Measurements from ENCODE around the gene NELFB.

The NELFB gene

GRCh38 chr9:137303893-137304382 is 48.8 kb downstream of the NELFB start:
- Histone ChIP-seq H3K36me3 (ENCODE audit: control insufficient read depth, low read depth, low read length) (no peaks in the 10 kb centered on the region), H3K4me3 (ENCODE audit: low read length) (no peak overlapping the region), H3K9me3 (ENCODE audit: control insufficient read depth, low read depth, low read length) (no peaks in the 10 kb centered on the region), H3K9ac (ENCODE audit: low read length) (no peak overlapping the region), H3K4me1 (ENCODE audit: control insufficient read depth, low read depth, low read length) (peaks cover 27% of the 10 kb centered on the region), H3K27ac (ENCODE audit: low read length) (no peak overlapping the region), H3K27me3 (ENCODE audit: control insufficient read depth, insufficient read depth, low read length) (peaks cover 17% of the 10 kb centered on the region)

- no peaks in the 10 kb centered on the region for H3K9me3 ChIP-seq (ENCODE audit: control insufficient read depth, low read depth, low read length)
- H3K9ac ChIP-seq (ENCODE audit: low read length), result no peak overlapping the region
- peaks cover 23% of the 10 kb centered on the region for H3K4me1 ChIP-seq (ENCODE audit: control insufficient read depth, low read depth, low read length)
- H3K27me3 ChIP-seq (ENCODE audit: control insufficient read depth, insufficient read depth, low read length), result peaks cover 16% of the 10 kb centered on the region
- H3K27ac ChIP-seq (ENCODE audit: low read length), result no peak overlapping the region
- H3K36me3 ChIP-seq (ENCODE audit: control insufficient read depth, low read depth, low read length), result no peaks in the 10 kb centered on the region
- H3K4me3 ChIP-seq (ENCODE audit: low read length), result no peak overlapping the region
These were observed 49.4 kb downstream of the NELFB start for GRCh38 chr9:137304383-137305059.

- Histone ChIP-seq H3K36me3 (ENCODE audit: control insufficient read depth, low read depth, low read length) (no peaks in the 10 kb centered on the region), H3K27me3 (ENCODE audit: control insufficient read depth, insufficient read depth, low read length) (peaks cover 16% of the 10 kb centered on the region), H3K9ac (ENCODE audit: low read length) (no peak overlapping the region), H3K4me3 (ENCODE audit: low read length) (no peak overlapping the region), H3K4me1 (ENCODE audit: control insufficient read depth, low read depth, low read length) (peaks cover 20% of the 10 kb centered on the region), H3K9me3 (ENCODE audit: control insufficient read depth, low read depth, low read length) (no peaks in the 10 kb centered on the region), H3K27ac (ENCODE audit: low read length) (no peak overlapping the region)
These were observed 50.1 kb downstream of the NELFB start for GRCh38 chr9:137305060-137305797.

- Histone ChIP-seq H3K9ac (ENCODE audit: low read length) (no peak overlapping the region), H3K9me3 (ENCODE audit: control insufficient read depth, low read depth, low read length) (no peaks in the 10 kb centered on the region), H3K4me3 (ENCODE audit: low read length) (no peak overlapping the region), H3K27me3 (ENCODE audit: control insufficient read depth, insufficient read depth, low read length) (peaks cover 16% of the 10 kb centered on the region), H3K4me1 (ENCODE audit: control insufficient read depth, low read depth, low read length) (peaks cover 20% of the 10 kb centered on the region), H3K36me3 (ENCODE audit: control insufficient read depth, low read depth, low read length) (no peaks in the 10 kb centered on the region), H3K27ac (ENCODE audit: low read length) (no peak overlapping the region)
These were observed 50.6 kb downstream of the NELFB start for GRCh38 chr9:137305798-137306065.

GRCh38 chr9:137306066-137306849 is 51.1 kb downstream of the NELFB start:
- no peak overlapping the region for H3K27ac ChIP-seq (ENCODE audit: low read length)
- H3K9me3 ChIP-seq (ENCODE audit: control insufficient read depth, low read depth, low read length), result no peaks in the 10 kb centered on the region
- H3K4me1 ChIP-seq (ENCODE audit: control insufficient read depth, low read depth, low read length), result peaks cover 20% of the 10 kb centered on the region
- no peaks in the 10 kb centered on the region for H3K36me3 ChIP-seq (ENCODE audit: control insufficient read depth, low read depth, low read length)
- H3K27me3 ChIP-seq (ENCODE audit: control insufficient read depth, insufficient read depth, low read length), result peaks cover 16% of the 10 kb centered on the region
- H3K4me3 ChIP-seq (ENCODE audit: low read length), result no peak overlapping the region
- no peak overlapping the region for H3K9ac ChIP-seq (ENCODE audit: low read length)

- Histone ChIP-seq H3K27me3 (ENCODE audit: control insufficient read depth, insufficient read depth, low read length) (peaks cover 16% of the 10 kb centered on the region), H3K4me1 (ENCODE audit: control insufficient read depth, low read depth, low read length) (peaks cover 20% of the 10 kb centered on the region), H3K4me3 (ENCODE audit: low read length) (no peak overlapping the region), H3K9ac (ENCODE audit: low read length) (no peak overlapping the region), H3K36me3 (ENCODE audit: control insufficient read depth, low read depth, low read length) (no peaks in the 10 kb centered on the region), H3K9me3 (ENCODE audit: control insufficient read depth, low read depth, low read length) (no peaks in the 10 kb centered on the region), H3K27ac (ENCODE audit: low read length) (no peak overlapping the region)
These were observed 51.7 kb downstream of the NELFB start for GRCh38 chr9:137306850-137307254.

- Histone ChIP-seq H3K4me3 (ENCODE audit: low read length) (no peak overlapping the region), H3K27me3 (ENCODE audit: control insufficient read depth, insufficient read depth, low read length) (peaks cover 16% of the 10 kb centered on the region), H3K9ac (ENCODE audit: low read length) (no peak overlapping the region), H3K4me1 (ENCODE audit: control insufficient read depth, low read depth, low read length) (peaks cover 20% of the 10 kb centered on the region), H3K36me3 (ENCODE audit: control insufficient read depth, low read depth, low read length) (no peaks in the 10 kb centered on the region), H3K27ac (ENCODE audit: low read length) (no peak overlapping the region), H3K9me3 (ENCODE audit: control insufficient read depth, low read depth, low read length) (no peaks in the 10 kb centered on the region)
These were observed 52.3 kb downstream of the NELFB start for GRCh38 chr9:137307255-137308056.

GRCh38 chr9:137308057-137308619 is 53.0 kb downstream of the NELFB start:
- no peak overlapping the region for H3K4me3 ChIP-seq (ENCODE audit: low read length)

GRCh38 chr9:137309368-137310188 is 54.5 kb downstream of the NELFB start:
- H3K36me3 ChIP-seq (ENCODE audit: control insufficient read depth, low read depth, low read length), result no peaks in the 10 kb centered on the region
- H3K27me3 ChIP-seq (ENCODE audit: control insufficient read depth, insufficient read depth, low read length), result no peaks in the 10 kb centered on the region
- no peak overlapping the region for H3K9ac ChIP-seq (ENCODE audit: low read length)

More at GRCh38 chr9:137308057-137308619, 53.0 kb downstream of the NELFB start:
- Histone ChIP-seq H3K9me3 (ENCODE audit: control insufficient read depth, low read depth, low read length) (no peaks in the 10 kb centered on the region), H3K27ac (ENCODE audit: low read length) (no peak overlapping the region), H3K27me3 (ENCODE audit: control insufficient read depth, insufficient read depth, low read length) (peaks cover 9% of the 10 kb centered on the region), H3K4me1 (ENCODE audit: control insufficient read depth, low read depth, low read length) (peaks cover 17% of the 10 kb centered on the region), H3K9ac (ENCODE audit: low read length) (no peak overlapping the region), H3K36me3 (ENCODE audit: control insufficient read depth, low read depth, low read length) (no peaks in the 10 kb centered on the region)

GRCh38 chr9:137310189-137311052 is 55.3 kb downstream of the NELFB start:
- H3K9ac ChIP-seq (ENCODE audit: low read length), result no peak overlapping the region
- H3K36me3 ChIP-seq (ENCODE audit: control insufficient read depth, low read depth, low read length), result no peaks in the 10 kb centered on the region
- H3K9me3 ChIP-seq (ENCODE audit: control insufficient read depth, low read depth, low read length), result no peaks in the 10 kb centered on the region
- H3K27ac ChIP-seq (ENCODE audit: low read length), result no peak overlapping the region
- peaks cover 11% of the 10 kb centered on the region for H3K4me1 ChIP-seq (ENCODE audit: control insufficient read depth, low read depth, low read length)
- no peak overlapping the region for H3K4me3 ChIP-seq (ENCODE audit: low read length)
- no peaks in the 10 kb centered on the region for H3K27me3 ChIP-seq (ENCODE audit: control insufficient read depth, insufficient read depth, low read length)

More at GRCh38 chr9:137309368-137310188, 54.5 kb downstream of the NELFB start:
- H3K4me1 ChIP-seq (ENCODE audit: control insufficient read depth, low read depth, low read length), result peaks cover 12% of the 10 kb centered on the region
- no peaks in the 10 kb centered on the region for H3K9me3 ChIP-seq (ENCODE audit: control insufficient read depth, low read depth, low read length)
- H3K4me3 ChIP-seq (ENCODE audit: low read length), result no peak overlapping the region
- no peak overlapping the region for H3K27ac ChIP-seq (ENCODE audit: low read length)
